ENCODE measurements around the gene LMX1B.

DNA sequence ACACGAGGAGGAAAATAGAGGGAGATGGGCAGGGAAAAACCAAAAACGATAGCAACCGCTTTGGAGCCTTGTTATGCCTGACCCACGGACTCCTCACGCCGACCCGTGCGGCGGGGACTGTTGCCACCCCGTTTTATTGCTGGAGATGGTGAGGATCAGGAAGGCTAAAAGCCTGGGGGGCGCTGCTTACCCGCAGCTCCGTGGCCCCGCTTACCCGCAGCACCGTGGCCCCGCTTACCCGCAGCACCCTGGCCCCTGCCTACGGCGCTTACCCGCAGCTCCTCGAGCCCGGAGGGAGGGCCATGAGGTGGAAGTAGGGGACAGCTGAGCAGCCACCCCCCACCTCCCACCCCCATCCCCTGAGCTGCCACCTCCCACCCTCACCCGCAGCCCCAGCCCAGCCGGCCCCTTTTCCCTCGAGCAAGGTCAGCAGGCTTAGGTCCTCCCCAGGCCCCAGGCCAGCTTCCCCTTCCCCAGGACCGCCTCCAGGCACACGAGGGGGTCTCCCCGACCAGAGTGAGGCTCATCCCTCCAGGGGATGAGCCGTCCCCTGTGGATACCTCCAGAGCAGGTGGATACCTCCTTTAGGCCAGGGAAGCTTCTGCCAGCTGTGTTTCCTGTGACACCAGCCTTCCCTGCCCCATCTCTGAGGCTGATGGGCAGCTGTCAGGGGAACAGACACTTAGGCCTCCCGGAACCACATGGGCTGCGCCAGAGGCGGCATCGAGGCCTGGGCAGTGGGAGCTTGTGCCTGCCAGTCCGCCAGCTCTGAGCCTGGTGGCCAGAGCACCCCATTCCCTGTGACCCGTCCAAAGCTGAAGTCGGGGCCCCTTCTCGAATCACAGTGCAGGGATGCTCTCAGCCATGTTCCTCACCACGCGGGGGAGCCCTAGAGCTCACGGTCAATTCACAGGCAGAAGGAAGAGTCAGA lies 92.3 kb downstream of the LMX1B start:
- TF ChIP-seq, protein P1, sequence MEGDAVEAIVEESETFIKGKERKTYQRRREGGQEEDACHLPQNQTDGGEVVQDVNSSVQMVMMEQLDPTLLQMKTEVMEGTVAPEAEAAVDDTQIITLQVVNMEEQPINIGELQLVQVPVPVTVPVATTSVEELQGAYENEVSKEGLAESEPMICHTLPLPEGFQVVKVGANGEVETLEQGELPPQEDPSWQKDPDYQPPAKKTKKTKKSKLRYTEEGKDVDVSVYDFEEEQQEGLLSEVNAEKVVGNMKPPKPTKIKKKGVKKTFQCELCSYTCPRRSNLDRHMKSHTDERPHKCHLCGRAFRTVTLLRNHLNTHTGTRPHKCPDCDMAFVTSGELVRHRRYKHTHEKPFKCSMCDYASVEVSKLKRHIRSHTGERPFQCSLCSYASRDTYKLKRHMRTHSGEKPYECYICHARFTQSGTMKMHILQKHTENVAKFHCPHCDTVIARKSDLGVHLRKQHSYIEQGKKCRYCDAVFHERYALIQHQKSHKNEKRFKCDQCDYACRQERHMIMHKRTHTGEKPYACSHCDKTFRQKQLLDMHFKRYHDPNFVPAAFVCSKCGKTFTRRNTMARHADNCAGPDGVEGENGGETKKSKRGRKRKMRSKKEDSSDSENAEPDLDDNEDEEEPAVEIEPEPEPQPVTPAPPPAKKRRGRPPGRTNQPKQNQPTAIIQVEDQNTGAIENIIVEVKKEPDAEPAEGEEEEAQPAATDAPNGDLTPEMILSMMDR (IDR thresholded peaks at IDR 0.05): peak; percentile 38
- no peak for TF ChIP-seq TCF12 (IDR thresholded peaks at IDR 0.05)

Data from SK-N-SH (cell line).